ENCODE results near the gene CBFA2T3. TPM values are rescaled to one million over a fixed set of nuclear protein-coding genes. Genes with fewer than 3 reads are reported as not detected.

Gene CBFA2T3
- total RNA-seq, 2 donors from 2014 or later, result 10.1 to 10.5 TPM

DNA sequence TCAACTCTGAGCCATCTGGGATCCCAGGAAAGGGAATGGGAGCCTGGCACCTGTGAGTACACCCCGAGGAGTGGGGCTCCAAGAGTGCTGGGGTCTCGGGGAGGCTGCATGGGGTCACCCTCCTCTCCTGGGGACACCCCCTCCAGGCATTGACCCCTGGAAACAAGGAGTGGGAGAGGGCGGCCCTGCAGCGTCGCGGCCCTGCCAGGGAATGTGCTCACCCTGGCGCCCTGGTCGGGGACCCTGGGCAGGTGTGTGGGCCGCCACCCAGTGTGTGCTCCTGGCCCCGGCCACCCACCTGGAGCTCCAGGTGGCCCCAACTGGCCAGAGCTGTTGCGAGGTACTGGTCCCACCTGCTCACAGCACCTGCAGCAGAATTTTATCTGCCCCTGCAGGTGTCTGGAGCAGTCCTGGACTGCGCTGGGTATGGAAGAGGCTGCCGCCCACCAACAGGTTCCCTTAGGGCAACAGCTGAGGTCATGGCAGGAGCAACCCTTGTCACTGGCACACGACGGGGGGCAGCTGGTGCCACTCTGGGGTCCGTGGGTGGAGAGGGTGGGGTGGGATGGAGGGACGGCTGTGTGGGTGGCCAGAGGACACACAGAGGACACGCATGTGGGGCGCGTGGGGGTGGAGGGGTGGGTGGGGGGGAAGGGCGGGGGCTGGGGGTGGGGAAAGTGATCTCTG, 105.1 kb downstream of the CBFA2T3 start:
- peaks cover 11% of the 10 kb centered on the region for H3K27me3 ChIP-seq
- no peak overlapping the region for H3K27ac ChIP-seq
- no peaks in the 10 kb centered on the region for H3K4me1 ChIP-seq
- no peaks in the 10 kb centered on the region for H3K36me3 ChIP-seq
- H3K4me3 ChIP-seq, result no peak overlapping the region
- H3K9me3 ChIP-seq, result no peaks in the 10 kb centered on the region
- no peak for DNase-seq
- intact Hi-C loops (cut with DNase I), result no loop called here
- TF ChIP-seq CTCF (IDR thresholded peaks at IDR 0.05), result no peak
- no peak overlapping the region for H3K9ac ChIP-seq (ENCODE audit: low read depth in 2 of 2, low read length in 2 of 2)

- no peak for TF ChIP-seq CTCF (IDR thresholded peaks at IDR 0.05)
- no peak overlapping the region for H3K27ac ChIP-seq
- H3K4me1 ChIP-seq, result no peaks in the 10 kb centered on the region
- no peaks in the 10 kb centered on the region for H3K36me3 ChIP-seq
- H3K27me3 ChIP-seq, result peaks cover 11% of the 10 kb centered on the region
- H3K9me3 ChIP-seq, result no peaks in the 10 kb centered on the region
- intact Hi-C loops (cut with DNase I), result no loop called here
- H3K4me3 ChIP-seq, result no peak overlapping the region
- DNase-seq, result no peak
- H3K9ac ChIP-seq (ENCODE audit: low read depth in 2 of 2, low read length in 2 of 2), result no peak overlapping the region
These were observed 105.7 kb downstream of the CBFA2T3 start for GRCh38 chr16:88871349-88871702.

DNA sequence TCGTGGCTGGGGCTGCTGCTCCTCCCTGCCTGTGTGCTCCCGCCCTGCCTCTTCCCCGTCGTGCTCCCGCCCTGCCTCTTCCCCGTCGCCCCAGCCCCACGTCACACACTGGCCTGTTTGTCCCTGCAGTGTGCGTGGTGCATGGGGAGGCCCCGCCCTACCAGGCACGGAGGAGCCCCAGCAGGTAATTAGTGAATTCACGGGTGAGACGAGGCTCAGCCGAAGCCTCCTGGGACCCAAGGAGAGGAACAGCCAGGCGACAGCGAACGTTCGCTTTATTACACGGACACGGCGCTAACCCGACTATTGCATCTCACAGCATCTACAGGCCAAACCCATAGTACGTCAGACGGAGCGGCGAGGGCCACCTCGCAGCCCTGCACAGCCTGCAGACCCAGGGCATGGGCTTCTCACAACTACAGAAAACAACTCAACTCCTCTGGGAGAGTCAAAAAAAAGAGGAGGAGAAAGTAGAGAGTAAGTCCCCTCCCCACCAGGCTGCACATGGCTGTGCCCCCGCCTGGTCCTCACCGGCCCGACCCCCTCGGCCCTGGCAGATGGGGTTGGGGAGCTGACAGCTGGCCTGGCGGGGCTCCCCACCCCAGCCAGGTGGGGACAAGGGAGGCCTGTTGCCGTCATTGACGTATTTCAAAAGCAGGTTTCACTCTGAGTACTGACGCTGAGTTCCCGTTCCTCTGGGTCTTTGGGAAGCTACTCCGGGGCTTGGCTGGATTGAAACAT, 106.2 kb downstream of the CBFA2T3 start:
- DNase-seq, result no peak
- Histone ChIP-seq H3K36me3 (no peaks in the 10 kb centered on the region), H3K9ac (ENCODE audit: low read depth in 2 of 2, low read length in 2 of 2) (peak overlapping the region in 1 of 2 donors; percentile 56), H3K4me3 (no peak overlapping the region), H3K4me1 (no peaks in the 10 kb centered on the region), H3K27me3 (peaks cover 11% of the 10 kb centered on the region), H3K27ac (no peak overlapping the region), H3K9me3 (no peaks in the 10 kb centered on the region)
- TF ChIP-seq CTCF (IDR thresholded peaks at IDR 0.05), result no peak
- intact Hi-C loops (cut with DNase I), result no loop called here

- no peaks in the 10 kb centered on the region for H3K9me3 ChIP-seq
- H3K27ac ChIP-seq, result no peak overlapping the region
- DNase-seq, result no peak
- no peak overlapping the region for H3K4me3 ChIP-seq
- no peaks in the 10 kb centered on the region for H3K36me3 ChIP-seq
- no peak for TF ChIP-seq CTCF (IDR thresholded peaks at IDR 0.05)
- intact Hi-C loops (cut with DNase I), result no loop called here
- no peaks in the 10 kb centered on the region for H3K4me1 ChIP-seq
- H3K9ac ChIP-seq (ENCODE audit: low read depth in 2 of 2, low read length in 2 of 2), result no peak overlapping the region
- peaks cover 11% of the 10 kb centered on the region for H3K27me3 ChIP-seq
These were observed 107.4 kb downstream of the CBFA2T3 start for GRCh38 chr16:88869673-88869980.

GRCh38 chr16:88868974-88869672, 107.9 kb downstream of the CBFA2T3 start:
- Histone ChIP-seq H3K27me3 (peaks cover 11% of the 10 kb centered on the region), H3K9me3 (no peaks in the 10 kb centered on the region), H3K4me3 (no peak overlapping the region), H3K36me3 (no peaks in the 10 kb centered on the region), H3K9ac (ENCODE audit: low read depth in 2 of 2, low read length in 2 of 2) (no peak overlapping the region), H3K27ac (no peak overlapping the region), H3K4me1 (no peaks in the 10 kb centered on the region)
- no peak for TF ChIP-seq CTCF (IDR thresholded peaks at IDR 0.05)
- DNase-seq, result no peak
- intact Hi-C loops (cut with DNase I), result no loop called here

All from colonic mucosa (tissue), 4 donors.